NCI-H526 treated with DMSO at 0.1 percent for 48 hours (cell line): ENCODE results near the gene KIAA0232.

Source experiments
- DNase-seq: peaks from one replicate; lab custom pipeline; 2025; lab: John Stamatoyannopoulos, UW

KIAA0232 gene

GRCh38 chr4:6920171-6920570, 137.6 kb downstream of the KIAA0232 start:
- DNase-seq = no peak

- DNase-seq = no peak
These were observed 141.0 kb downstream of the KIAA0232 start for GRCh38 chr4:6923507-6923906.

GRCh38 chr4:6924361-6924779, 141.8 kb downstream of the KIAA0232 start:
- no peak for DNase-seq

- no peak for DNase-seq
These were observed 142.9 kb downstream of the KIAA0232 start for GRCh38 chr4:6925357-6925836.

- DNase-seq = no peak
These were observed 143.6 kb downstream of the KIAA0232 start for GRCh38 chr4:6926081-6926480.

GRCh38 chr4:6926681-6927478, 144.4 kb downstream of the KIAA0232 start:
- no peak for DNase-seq

- DNase-seq = no peak
These were observed 145.6 kb downstream of the KIAA0232 start for GRCh38 chr4:6928081-6928480.

GRCh38 chr4:6929339-6929811, 146.8 kb downstream of the KIAA0232 start:
- DNase-seq = no peak

GRCh38 chr4:6929812-6930464, 147.4 kb downstream of the KIAA0232 start:
- no peak for DNase-seq

GRCh38 chr4:6932475-6932874, 149.9 kb downstream of the KIAA0232 start:
- no peak for DNase-seq

- no peak for DNase-seq
These were observed 150.4 kb downstream of the KIAA0232 start for GRCh38 chr4:6932918-6933317.
